Activated CD4-positive, alpha-beta T cell treated with anti-CD3 and anti-CD28 coated beads, Interleukin-2, amount 10 ng/mL, durations not matched to agents 7 days and 5 days (primary cell): Measurements from ENCODE around the gene KCNJ14. TPM values are rescaled to one million over a fixed set of nuclear protein-coding genes. Genes with fewer than 3 reads are reported as not detected.
"Not testable (repeated sequence)": the region's sequence is repeated elsewhere in the genome, so short reads cannot be mapped to it uniquely, and the experiment has no call there.

Experiments
- CTCF ChIA-PET: fragments of 350-600 bp; sonication (Branson Sonifier 250); formaldehyde crosslinking; loops from one replicate; lab custom pipeline; 2021; ENCODE audit warnings: antibody characterized with exemption; lab: Charles Lee
- POLR2A ChIA-PET: fragments of 350-600 bp; sonication (Branson Sonifier 250); formaldehyde crosslinking; loops from one replicate; lab custom pipeline; 2021; ENCODE audit warnings: antibody characterized with exemption; lab: Charles Lee
- DNase-seq: peaks from one replicate; pipeline ENCODE4 v3.0.0-alpha.2; 2020
- H3K27ac Mint-ChIP-seq: one replicate; pipeline ENCODE4 v1.8.0; 2021; ENCODE audit warnings: mild to moderate bottlenecking, moderate library complexity, mixed read lengths
- H3K27me3 Mint-ChIP-seq: one replicate; pipeline ENCODE4 v1.8.0; 2021; ENCODE audit warnings: mixed read lengths
- H3K36me3 Mint-ChIP-seq: one replicate; pipeline ENCODE4 v1.8.0; 2021; ENCODE audit warnings: low read depth, mixed read lengths
- H3K4me1 Mint-ChIP-seq: one replicate; pipeline ENCODE4 v1.8.0; 2021; ENCODE audit warnings: mixed read lengths
- H3K4me3 Mint-ChIP-seq: one replicate; pipeline ENCODE4 v1.8.0; 2021; ENCODE audit warnings: mild to moderate bottlenecking, moderate library complexity, mixed read lengths
- H3K9me3 Mint-ChIP-seq: one replicate; pipeline ENCODE4 v1.8.0; 2021; ENCODE audit warnings: mixed read lengths
- total RNA-seq, 2 experiments: library from RNA; stranded (reverse); gene quantifications; one replicate each; pipeline ENCODE4 v1.2.3, GENCODE V29; 2021

KCNJ14 gene
- total RNA-seq, 2 experiments from 2014 or later: 0.87 to 1.0 TPM

DNA sequence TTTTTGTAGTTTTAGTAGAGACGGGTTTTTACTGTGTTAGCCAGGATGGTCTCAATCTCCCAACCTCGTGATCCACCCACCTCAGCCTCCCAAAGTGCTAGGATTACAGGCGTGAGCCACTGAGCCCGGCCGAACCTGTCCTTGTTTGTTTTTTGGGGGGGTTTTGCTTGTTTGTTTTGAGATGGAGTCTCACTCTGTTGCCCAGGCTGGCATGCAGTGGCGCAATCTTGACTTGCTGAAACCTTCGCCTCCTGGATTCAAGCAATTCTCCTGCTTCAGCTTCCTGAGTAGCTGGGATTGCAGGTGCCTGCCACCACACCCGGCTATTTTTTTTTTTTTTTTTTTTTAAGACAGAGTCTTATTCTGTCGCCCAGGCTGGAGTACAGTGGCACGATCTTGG lies 31.3 kb downstream of the KCNJ14 start:
- H3K4me1 Mint-ChIP-seq: peaks cover 24% of the 10 kb centered on the region
- peaks cover 14% of the 10 kb centered on the region for H3K27me3 Mint-ChIP-seq
- not testable (repeated sequence) for DNase-seq, H3K27ac Mint-ChIP-seq, H3K4me3 Mint-ChIP-seq, H3K36me3 Mint-ChIP-seq, H3K9me3 Mint-ChIP-seq
- ChIA-PET POLR2A (interaction anchor here (0.7 kb wide), 1 partner anchor 16 kb away, joined by 6 read pairs; no protein-coding TSS in a partner anchor), CTCF (interaction anchor here (1.2 to 1.6 kb wide), 2 partner anchors 19 to 97 kb away, joined by 4 to 8 read pairs; no protein-coding TSS in a partner anchor)

DNA sequence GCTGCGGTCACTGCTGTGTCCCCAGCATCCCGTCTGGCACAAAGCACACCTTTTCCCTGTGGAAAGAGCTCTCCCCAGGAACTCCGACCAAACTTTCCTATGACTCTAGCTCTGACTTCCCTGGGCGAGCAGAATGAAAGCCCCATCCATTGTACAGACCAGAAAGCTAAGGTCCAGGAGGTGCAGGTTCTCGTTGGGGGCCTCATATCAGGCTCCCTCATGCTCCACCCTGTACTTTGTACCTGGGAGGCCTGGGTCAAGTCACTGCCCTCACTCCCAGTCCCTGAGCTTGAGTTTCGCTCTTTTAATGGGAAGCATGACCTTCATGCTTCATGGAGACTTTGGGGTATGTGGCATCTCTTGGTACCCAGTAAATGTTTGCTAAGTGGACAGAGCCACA lies 32.2 kb downstream of the KCNJ14 start:
- ChIA-PET CTCF (interaction anchor here (1.1 to 1.6 kb wide), 4 partner anchors 18 to 122 kb away, joined by 3 to 8 read pairs (median 4); no protein-coding TSS in a partner anchor), POLR2A (interaction anchor here (0.7 kb wide), 1 partner anchor 17 kb away, joined by 6 read pairs; no protein-coding TSS in a partner anchor)
- no peaks in the 10 kb centered on the region for H3K9me3 Mint-ChIP-seq
- no peak overlapping the region for H3K4me3 Mint-ChIP-seq
- DNase-seq: no peak
- peaks cover 2% of the 10 kb centered on the region for H3K36me3 Mint-ChIP-seq
- H3K4me1 Mint-ChIP-seq: peaks cover 24% of the 10 kb centered on the region
- H3K27ac Mint-ChIP-seq: no peak overlapping the region
- H3K27me3 Mint-ChIP-seq: peaks cover 22% of the 10 kb centered on the region

DNA sequence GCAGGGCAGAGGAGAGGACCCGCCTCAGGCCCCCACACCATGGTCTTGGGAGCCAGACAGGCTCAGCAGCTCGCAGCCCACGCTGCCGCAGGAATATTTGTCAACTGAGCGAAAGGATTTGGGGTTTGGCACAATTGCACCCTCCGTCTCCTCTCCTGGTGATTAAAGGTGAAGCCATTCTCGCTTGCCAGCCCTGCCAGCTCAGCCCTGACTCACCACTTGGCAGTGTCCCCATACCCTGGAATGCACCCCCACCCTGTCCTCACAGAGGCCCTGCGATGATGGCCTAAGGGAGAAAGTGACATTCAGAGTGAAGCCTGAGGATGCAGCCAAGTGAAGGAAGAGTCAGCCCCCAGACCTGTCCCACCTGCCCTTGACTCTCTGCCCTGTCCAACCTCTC lies 32.6 kb downstream of the KCNJ14 start:
- H3K4me1 Mint-ChIP-seq: peaks cover 28% of the 10 kb centered on the region
- no peak overlapping the region for H3K27ac Mint-ChIP-seq
- ChIA-PET POLR2A (no interaction called here), CTCF (interaction anchor here (1.1 to 3.6 kb wide), 5 partner anchors 18 to 121 kb away, joined by 3 to 19 read pairs (median 4); no protein-coding TSS in a partner anchor)
- no peak for DNase-seq
- peaks cover 24% of the 10 kb centered on the region for H3K27me3 Mint-ChIP-seq
- peaks cover 4% of the 10 kb centered on the region for H3K36me3 Mint-ChIP-seq
- no peak overlapping the region for H3K4me3 Mint-ChIP-seq
- no peaks in the 10 kb centered on the region for H3K9me3 Mint-ChIP-seq

DNA sequence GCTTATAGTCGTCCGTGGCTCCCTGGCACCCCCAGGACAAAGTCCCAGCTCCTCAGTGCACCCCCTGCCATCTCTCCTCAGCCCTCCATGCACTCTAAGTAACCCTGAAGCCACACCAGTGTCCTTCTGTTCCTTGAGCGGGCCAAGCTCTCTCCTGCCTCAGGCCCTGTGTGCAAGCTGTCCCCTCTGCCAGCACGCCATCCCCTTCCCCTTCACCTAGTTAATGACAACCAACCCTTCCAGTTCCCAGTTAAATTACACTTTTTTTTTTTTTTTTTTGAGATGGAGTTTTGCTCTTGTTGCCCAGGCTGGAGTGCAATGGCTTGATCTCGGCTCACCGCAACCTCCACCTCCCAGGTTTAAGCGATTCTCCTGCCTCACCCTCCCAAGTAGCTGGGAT lies 33.1 kb downstream of the KCNJ14 start:
- H3K27ac Mint-ChIP-seq, H3K9me3 Mint-ChIP-seq, H3K4me3 Mint-ChIP-seq, POLR2A ChIA-PET, DNase-seq, H3K36me3 Mint-ChIP-seq: not testable (repeated sequence)
- Mint-ChIP-seq H3K4me1 (peaks cover 32% of the 10 kb centered on the region), H3K27me3 (peaks cover 24% of the 10 kb centered on the region)
- CTCF ChIA-PET: interaction anchor here (0.5 to 4.0 kb wide), 9 partner anchors 19 to 175 kb away, joined by 3 to 23 read pairs (median 4); no protein-coding TSS in a partner anchor

DNA sequence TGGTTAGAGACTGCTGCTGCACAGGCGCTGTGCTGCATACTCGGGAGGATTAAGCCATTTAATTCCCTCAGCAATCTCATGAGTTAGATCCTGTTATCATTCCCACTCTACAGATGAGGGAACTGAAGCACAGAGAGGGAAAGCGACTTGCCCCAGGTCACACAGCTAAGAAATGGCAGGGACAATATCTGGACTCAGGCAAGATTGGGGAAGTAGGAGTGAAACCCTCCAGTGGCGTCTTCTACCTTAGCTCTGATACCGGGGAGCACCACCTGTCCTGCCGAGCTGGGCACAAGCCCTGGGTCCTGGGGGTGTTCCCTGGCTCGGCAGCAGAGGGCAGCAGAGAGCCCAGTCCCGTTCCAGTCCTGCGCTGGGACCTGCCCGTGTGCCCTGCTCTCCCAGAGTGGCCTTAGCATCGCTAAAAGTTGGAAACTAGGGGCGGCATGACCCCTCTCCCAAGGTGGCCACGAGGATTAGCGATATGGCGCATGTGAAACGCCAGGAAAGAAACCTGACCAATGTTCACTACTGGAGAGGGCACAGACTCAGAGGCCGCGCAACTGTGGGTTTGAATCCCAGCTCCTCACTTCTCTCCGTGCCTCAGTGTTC lies 34.3 kb downstream of the KCNJ14 start:
- H3K27me3 Mint-ChIP-seq: peaks cover 32% of the 10 kb centered on the region
- ChIA-PET POLR2A (no interaction called here), CTCF (interaction anchor here (0.7 to 4.0 kb wide), 22 partner anchors 9 to 176 kb away, joined by 3 to 24 read pairs (median 6); a partner anchor contains a TSS)
- H3K9me3 Mint-ChIP-seq: no peaks in the 10 kb centered on the region
- peak; percentile 81 for DNase-seq
- H3K27ac Mint-ChIP-seq: no peak overlapping the region
- H3K4me3 Mint-ChIP-seq: no peak overlapping the region
- peaks cover 4% of the 10 kb centered on the region for H3K36me3 Mint-ChIP-seq
- peaks cover 39% of the 10 kb centered on the region for H3K4me1 Mint-ChIP-seq

DNA sequence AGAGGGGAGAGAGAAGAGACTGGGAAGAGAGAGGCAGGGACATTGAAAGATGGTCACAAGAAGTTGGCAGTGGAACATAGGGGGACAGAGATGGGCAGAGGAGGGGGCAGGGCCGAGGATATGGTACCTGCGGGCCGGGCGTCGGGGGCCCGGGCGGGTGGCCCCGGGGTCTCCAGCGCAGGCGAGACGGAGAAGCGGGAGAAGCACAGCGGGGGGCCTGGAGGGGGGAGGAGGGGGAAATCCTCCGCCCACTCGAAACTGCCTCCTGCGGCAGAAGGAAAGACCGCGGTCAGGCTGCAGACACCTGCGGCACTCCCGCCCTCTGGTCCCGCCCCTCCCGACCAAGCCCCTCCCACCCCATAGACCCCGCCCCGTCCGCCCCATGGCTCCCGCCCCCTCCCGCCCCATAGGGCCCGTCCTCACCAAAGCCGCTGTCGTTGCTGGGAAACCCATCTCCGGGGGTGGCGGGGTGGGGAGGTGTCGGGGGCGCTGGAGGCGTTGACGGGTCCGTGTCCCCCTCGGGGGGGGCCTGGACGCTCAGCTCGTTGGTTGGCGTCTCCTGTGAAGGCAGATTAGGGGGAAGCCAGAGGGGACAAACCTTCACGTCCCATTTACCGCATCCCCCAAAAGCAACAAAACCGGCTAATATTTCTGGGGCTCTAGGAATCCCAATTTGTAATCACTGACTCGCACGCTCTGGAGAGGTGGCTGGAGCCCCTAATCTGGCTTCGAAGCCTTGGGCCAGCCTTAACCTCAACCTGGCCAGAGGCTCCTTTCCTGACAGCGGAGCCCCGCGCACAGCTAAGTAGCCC lies 35.8 kb downstream of the KCNJ14 start:
- DNase-seq: peak; percentile 55
- H3K4me1 Mint-ChIP-seq: peaks cover 46% of the 10 kb centered on the region
- POLR2A ChIA-PET: no interaction called here
- H3K27ac Mint-ChIP-seq: no peak overlapping the region
- H3K4me3 Mint-ChIP-seq: no peak overlapping the region
- no peaks in the 10 kb centered on the region for H3K9me3 Mint-ChIP-seq
- H3K36me3 Mint-ChIP-seq: peaks cover 4% of the 10 kb centered on the region
- CTCF ChIA-PET: interaction anchor here (0.7 to 4.0 kb wide), 8 partner anchors 11 to 170 kb away, joined by 3 to 24 read pairs (median 5); a partner anchor contains a TSS
- peaks cover 42% of the 10 kb centered on the region for H3K27me3 Mint-ChIP-seq

DNA sequence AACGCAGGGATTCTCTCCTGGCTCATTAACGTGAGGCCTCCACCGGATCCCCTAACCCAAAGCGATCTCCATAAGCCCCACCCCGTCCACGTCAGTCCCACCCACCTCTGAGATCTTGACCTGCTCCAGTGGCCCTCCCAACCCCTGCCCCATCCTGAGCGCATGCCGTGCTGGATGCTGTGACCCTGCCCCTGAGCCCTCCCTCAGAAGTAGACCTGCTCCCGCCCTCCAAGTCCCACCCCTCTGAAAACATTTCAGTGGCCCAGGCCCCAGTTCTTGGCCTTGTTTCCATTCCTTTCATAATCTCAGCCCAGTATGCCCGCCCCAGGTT lies 36.4 kb downstream of the KCNJ14 start:
- H3K9me3 Mint-ChIP-seq: no peaks in the 10 kb centered on the region
- H3K36me3 Mint-ChIP-seq: peaks cover 4% of the 10 kb centered on the region
- peaks cover 45% of the 10 kb centered on the region for H3K27me3 Mint-ChIP-seq
- no peak overlapping the region for H3K27ac Mint-ChIP-seq
- no peak overlapping the region for H3K4me3 Mint-ChIP-seq
- ChIA-PET CTCF (interaction anchor here (1.6 to 4.0 kb wide), 3 partner anchors 8 to 16 kb away, joined by 3 to 24 read pairs (median 23); no protein-coding TSS in a partner anchor), POLR2A (no interaction called here)
- DNase-seq: no peak
- H3K4me1 Mint-ChIP-seq: peaks cover 46% of the 10 kb centered on the region

DNA sequence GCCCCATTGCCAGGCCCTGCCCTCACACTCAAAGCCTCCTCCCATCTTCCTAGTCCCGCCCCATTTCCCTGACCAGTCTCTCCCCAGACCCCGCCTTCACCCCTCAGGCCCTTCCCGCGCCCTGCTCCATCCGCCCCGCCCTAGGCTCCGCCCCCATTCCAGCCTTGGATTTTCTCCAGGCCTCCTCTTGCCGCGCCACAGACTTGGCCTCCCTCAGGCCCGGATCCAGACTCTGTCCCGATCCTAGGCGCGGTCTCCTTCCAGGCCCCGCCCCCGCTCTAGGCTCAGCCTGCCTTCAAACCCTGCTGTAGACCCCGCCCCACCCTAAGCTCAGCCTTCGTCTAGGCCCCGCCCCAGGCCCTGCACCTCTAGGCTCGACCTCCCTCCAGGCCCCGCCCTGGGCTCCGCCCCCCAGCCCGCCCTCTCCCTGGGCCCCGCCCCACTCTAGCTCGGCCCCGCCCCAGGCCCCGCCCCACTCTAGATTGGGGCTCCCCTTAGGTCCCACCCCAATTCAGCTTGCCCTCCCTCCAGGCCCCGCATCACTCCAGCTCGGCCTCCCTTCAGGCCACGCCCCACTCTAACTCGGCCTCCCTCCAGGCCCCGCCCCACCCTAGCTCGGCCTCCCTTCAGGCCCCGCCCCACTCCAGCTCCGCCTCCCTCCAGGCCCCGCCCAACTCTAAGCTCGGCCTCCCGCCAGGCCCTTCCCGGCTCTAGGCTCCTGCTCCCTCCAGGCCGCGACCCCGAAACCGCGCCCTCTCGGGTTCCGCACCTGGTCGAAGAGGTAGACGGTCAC lies 37.7 kb downstream of the KCNJ14 start:
- peak overlapping the region; percentile 82 for H3K27ac Mint-ChIP-seq
- peaks cover 46% of the 10 kb centered on the region for H3K4me1 Mint-ChIP-seq
- ChIA-PET CTCF (interaction anchor here (0.6 to 3.7 kb wide), 7 partner anchors 10 to 90 kb away, joined by 3 to 24 read pairs (median 3); no protein-coding TSS in a partner anchor), POLR2A (interaction anchor here (0.6 kb wide), 1 partner anchor 126 kb away, joined by 4 read pairs; the partner anchor contains the start of genes RPL18 and SPHK2)
- H3K36me3 Mint-ChIP-seq: peaks cover 4% of the 10 kb centered on the region
- DNase-seq: peak; percentile 91
- peak overlapping the region; percentile 67 for H3K4me3 Mint-ChIP-seq
- H3K9me3 Mint-ChIP-seq: no peaks in the 10 kb centered on the region
- peaks cover 53% of the 10 kb centered on the region for H3K27me3 Mint-ChIP-seq

DNA sequence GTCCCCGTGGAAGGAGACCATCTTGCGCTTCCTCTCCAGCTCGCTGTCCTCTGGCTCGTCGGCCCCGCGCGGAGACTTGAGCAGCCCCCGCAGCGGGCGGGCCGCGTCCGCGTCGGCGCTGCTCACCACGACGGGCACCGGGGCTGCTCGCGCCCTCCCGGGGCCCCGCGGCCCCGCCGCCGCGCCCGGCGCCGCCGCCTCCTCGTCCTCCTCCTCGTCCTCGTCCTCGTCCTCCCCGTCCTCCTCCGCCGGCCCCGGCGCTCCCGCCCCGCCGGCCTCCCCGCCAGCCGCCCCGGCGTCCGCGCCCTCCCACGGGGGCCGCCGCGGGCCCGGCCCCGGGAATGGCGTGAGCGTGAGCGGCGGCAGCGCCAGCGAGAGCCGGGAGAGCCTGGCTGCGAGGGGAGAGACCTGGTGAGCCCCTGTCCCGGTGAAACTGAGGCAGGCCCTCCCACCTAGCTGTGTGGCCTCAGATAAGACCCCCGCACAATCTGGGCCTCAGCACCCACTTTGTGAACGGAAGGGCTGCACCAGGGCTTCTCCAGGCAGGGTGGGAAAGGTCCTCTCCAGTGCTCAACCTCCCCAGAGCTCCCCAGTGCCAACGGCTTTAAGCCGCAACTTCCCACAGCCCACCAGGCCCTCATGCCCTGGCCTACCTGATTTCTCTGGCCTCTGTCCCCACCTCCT lies 38.5 kb downstream of the KCNJ14 start:
- peaks cover 46% of the 10 kb centered on the region for H3K4me1 Mint-ChIP-seq
- DNase-seq: no peak
- H3K27me3 Mint-ChIP-seq: peaks cover 55% of the 10 kb centered on the region
- ChIA-PET POLR2A (interaction anchor here (0.6 kb wide), 2 partner anchors 113 to 125 kb away, joined by 4 to 5 read pairs; partner anchors contain the start of genes RPL18 and SPHK2), CTCF (interaction anchor here (0.6 to 2.3 kb wide), 6 partner anchors 10 to 115 kb away, joined by 3 to 15 read pairs (median 3); no protein-coding TSS in a partner anchor)
- no peaks in the 10 kb centered on the region for H3K9me3 Mint-ChIP-seq
- peak overlapping the region; percentile 71 for H3K27ac Mint-ChIP-seq
- H3K36me3 Mint-ChIP-seq: peaks cover 4% of the 10 kb centered on the region
- peak overlapping the region; percentile 67 for H3K4me3 Mint-ChIP-seq

DNA sequence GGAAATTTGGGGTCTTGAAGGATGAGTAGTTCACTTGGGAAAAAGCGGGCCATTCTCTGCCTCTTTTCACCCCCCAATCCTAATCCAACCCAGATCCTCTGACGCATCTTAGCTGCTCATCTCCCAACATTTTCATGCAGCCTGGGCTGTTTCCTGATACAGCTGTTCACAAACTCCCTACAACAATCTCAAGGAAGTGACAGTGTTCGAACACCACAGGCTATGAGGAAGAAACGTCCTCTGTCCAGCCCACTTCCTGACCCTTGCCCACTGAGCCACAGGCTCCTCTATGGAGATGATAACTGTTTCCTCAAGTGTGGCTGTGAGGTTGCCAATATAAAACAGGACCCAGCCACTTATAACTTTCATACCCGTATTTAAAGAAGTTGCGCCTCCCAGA lies 40.0 kb downstream of the KCNJ14 start:
- Mint-ChIP-seq H3K4me1 (peaks cover 42% of the 10 kb centered on the region), H3K36me3 (peaks cover 4% of the 10 kb centered on the region), H3K27me3 (peaks cover 54% of the 10 kb centered on the region), H3K27ac (no peak overlapping the region), H3K4me3 (no peak overlapping the region), H3K9me3 (no peaks in the 10 kb centered on the region)
- no peak for DNase-seq
- ChIA-PET POLR2A (no interaction called here), CTCF (interaction anchor here (1.0 kb wide), 1 partner anchor 50 kb away, joined by 3 read pairs; the partner anchor contains the start of gene GRWD1)

DNA sequence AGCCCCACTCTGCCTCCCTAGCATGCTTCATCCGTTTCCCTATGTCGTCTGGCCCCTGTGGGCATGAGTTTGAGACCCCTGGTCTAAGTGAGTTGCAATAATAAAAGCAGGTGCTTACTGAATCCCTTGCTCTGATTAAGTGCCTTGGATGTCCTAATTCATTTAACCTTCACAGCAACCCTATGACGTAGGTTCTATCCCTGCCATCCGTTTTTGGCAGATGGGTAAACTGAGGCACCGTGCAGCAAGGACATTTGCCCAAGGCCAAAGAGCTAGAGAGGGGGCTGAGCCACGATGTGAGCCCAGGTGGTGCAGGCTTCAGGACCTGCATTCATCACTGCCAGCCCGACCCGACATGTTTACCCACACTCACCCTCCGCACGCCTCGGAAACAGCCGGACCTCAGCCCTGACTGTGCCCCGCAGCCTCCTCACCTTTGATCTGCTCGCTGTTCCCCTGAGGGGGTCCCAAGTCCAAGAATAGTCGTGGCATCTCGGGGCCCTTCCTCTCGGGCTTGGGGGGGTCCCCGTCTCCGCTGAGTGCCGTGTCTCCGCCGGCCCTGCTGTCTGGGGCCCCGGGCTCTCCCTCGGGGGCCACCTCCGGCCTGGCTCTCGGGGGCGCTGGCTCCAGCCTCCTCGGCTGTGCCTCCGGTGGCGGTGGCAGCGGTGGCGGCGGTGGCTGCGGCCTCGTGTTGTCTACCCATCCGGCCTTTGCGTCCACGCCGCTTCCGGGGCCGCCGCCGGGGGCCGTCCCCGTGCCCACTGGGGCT lies 41.8 kb downstream of the KCNJ14 start:
- H3K4me3 Mint-ChIP-seq: no peak overlapping the region
- POLR2A ChIA-PET: no interaction called here
- H3K36me3 Mint-ChIP-seq: peaks cover 4% of the 10 kb centered on the region
- H3K4me1 Mint-ChIP-seq: peaks cover 40% of the 10 kb centered on the region
- H3K27ac Mint-ChIP-seq: no peak overlapping the region
- DNase-seq: no peak
- peaks cover 45% of the 10 kb centered on the region for H3K27me3 Mint-ChIP-seq
- CTCF ChIA-PET: interaction anchor here (1.6 kb wide), 1 partner anchor 9 kb away, joined by 6 read pairs; no protein-coding TSS in a partner anchor
- no peaks in the 10 kb centered on the region for H3K9me3 Mint-ChIP-seq
